GM12878 (cell line): ENCODE data around the gene ANAPC2. TPM values are rescaled to one million over a fixed set of nuclear protein-coding genes. Genes with fewer than 3 reads are reported as not detected.
A peak's percentile ranks its signal among the peaks of the same experiment; 100 is the strongest.

Experiments
- ATAC-seq: fragments of 200-7000 bp; cut with Tn5 transposase; 3 replicates; pipeline ENCODE4 v1.9.1; 2020; ENCODE audit warnings: mild to moderate bottlenecking, moderate library complexity
- BruUV-seq: library from RNA; stranded (reverse); fragments of 400-500 nt; replicated peaks from 2 replicates; lab custom pipeline; 2021; lab: Mats Ljungman, UMichigan
- CTCF ChIA-PET: fragments of 300-600 bp; sonication (Branson Sonifier 250); formaldehyde crosslinking; extraction: SDS; loops from one replicate; lab custom pipeline; 2021; ENCODE audit warnings: inconsistent platforms; lab: Yijun Ruan, JAX
- POLR2A ChIA-PET: fragments of 350-600 bp; formaldehyde crosslinking; extraction: SDS; loops from one replicate; lab custom pipeline; 2021; ENCODE audit warnings: inconsistent platforms; lab: Charles Lee
- RAD21 ChIA-PET: fragments of 300-600 bp; sonication (Branson Sonifier 250); formaldehyde crosslinking; loops from one replicate; lab custom pipeline; 2023; ENCODE audit warnings: antibody characterized with exemption; ENCODE audit not compliant: unreplicated experiment; lab: Charles Lee
- SMC1A ChIA-PET: fragments of 300-600 bp; sonication (Branson Sonifier 250); formaldehyde crosslinking; loops from one replicate; lab custom pipeline; 2023; ENCODE audit not compliant: unreplicated experiment, uncharacterized antibody; lab: Charles Lee
- DNase-seq: peaks from one replicate; pipeline ENCODE4 v3.0.0-alpha.2; 2011; ENCODE audit warnings: low read depth, low spot score
- FAIRE-seq: peaks from 3 replicates; lab custom pipeline; 2011; peaks lifted over from hg19 to GRCh38; lab: Jason Lieb, UNC
- H2AFZ ChIP-seq: 2 replicates; pipeline ENCODE4 v1.6.0; 2011; ENCODE audit warnings: low read depth, low read length, control low read depth; ENCODE audit not compliant: control insufficient read depth
- H3K27ac ChIP-seq: 2 replicates; pipeline ENCODE4 v1.5.1; 2011; ENCODE audit warnings: control low read depth; ENCODE audit not compliant: control insufficient read depth, insufficient read depth
- H3K27me3 ChIP-seq, 2 experiments: replicated peaks in 1 of 2; 2 replicates each; pipeline versions ENCODE4 v1.6.0 to v1.6.1; 2011; ENCODE audit warnings: low read length in 1 of 2; ENCODE audit not compliant: control insufficient read depth in 2 of 2, insufficient read depth in 2 of 2
- H3K36me3 ChIP-seq, 2 experiments: 2 replicates each; pipeline ENCODE4 v1.5.1; 2011; ENCODE audit warnings: low read length in 1 of 2; ENCODE audit not compliant: control insufficient read depth in 2 of 2, insufficient read depth in 2 of 2
- H3K4me1 ChIP-seq: 2 replicates; pipeline ENCODE4 v1.6.1; 2011; ENCODE audit warnings: mild to moderate bottlenecking, low read length, moderate library complexity, mixed read lengths; ENCODE audit not compliant: control insufficient read depth, insufficient read depth
- H3K4me2 ChIP-seq: 2 replicates; pipeline ENCODE4 v1.6.0; 2011; ENCODE audit warnings: control low read depth; ENCODE audit not compliant: control insufficient read depth, insufficient read depth
- H3K4me3 ChIP-seq: fragments of 200-600 bp; sonication (generic); 2 replicates; pipeline ENCODE4 v1.5.1; 2016
- H3K79me2 ChIP-seq: 2 replicates; pipeline ENCODE4 v1.6.0; 2011; ENCODE audit warnings: low read length; ENCODE audit not compliant: control insufficient read depth, insufficient read depth
- H3K9ac ChIP-seq: 2 replicates; pipeline ENCODE4 v1.8.0; 2011; ENCODE audit warnings: low read length, control low read depth, mixed read lengths; ENCODE audit not compliant: control insufficient read depth, insufficient read depth
- H3K9me3 ChIP-seq: replicated peaks from 3 replicates; pipeline ENCODE4 v1.5.1; 2011; ENCODE audit warnings: mild to moderate bottlenecking, low read length; ENCODE audit not compliant: control insufficient read depth, insufficient read depth
- H4K20me1 ChIP-seq: 2 replicates; pipeline ENCODE4 v1.6.0; 2011; ENCODE audit not compliant: control insufficient read depth, insufficient read depth
- BRCA1 ChIP-seq: IDR thresholded peaks from 2 replicates; pipeline ENCODE4 v1.6.1; 2011; ENCODE audit warnings: low read depth, low read length, improper control_type of control experiment
- CUX1 ChIP-seq: IDR thresholded peaks from 2 replicates; pipeline ENCODE4 v1.6.1; 2012; ENCODE audit warnings: improper control_type of control experiment, low read depth, low read length; ENCODE audit not compliant: insufficient replicate concordance
- DPF2 ChIP-seq: fragments of 450-650 bp; IDR thresholded peaks from 2 replicates; pipeline ENCODE4 v1.6.1; 2017; ENCODE audit warnings: mild to moderate bottlenecking
- MEF2B ChIP-seq: fragments of 450-650 bp; IDR thresholded peaks from 2 replicates; pipeline ENCODE4 v1.6.1; 2018; ENCODE audit warnings: mild to moderate bottlenecking, moderate library complexity; ENCODE audit not compliant: partially characterized antibody, poor library complexity, severe bottlenecking
- NR2F1 ChIP-seq: fragments of 450-650 bp; conservative IDR thresholded peaks from 2 replicates; pipeline ENCODE4 v1.6.1; 2017; ENCODE audit warnings: mild to moderate bottlenecking
- POLR2AphosphoS2 ChIP-seq: IDR thresholded peaks from 2 replicates; pipeline ENCODE4 v1.6.1; 2011; ENCODE audit warnings: low read depth, mild to moderate bottlenecking, low read length, improper control_type of control experiment, moderate library complexity
- REST ChIP-seq: IDR thresholded peaks from 2 replicates; pipeline ENCODE4 v1.6.1; 2012; ENCODE audit warnings: mild to moderate bottlenecking, low read depth, low read length
- SPI1 ChIP-seq: IDR thresholded peaks from 2 replicates; pipeline ENCODE4 v1.6.1; 2011; ENCODE audit warnings: low read depth, mild to moderate bottlenecking, low read length, moderate library complexity, borderline replicate concordance; ENCODE audit not compliant: insufficient read depth
- whole genome bisulfite sequencing: methylation state at CpG from one replicate; pipeline ENCODE4 v1.1.6; 2016; ENCODE audit warnings: low lambda C conversion rate; ENCODE audit not compliant: insufficient replicate concordance, insufficient coverage; ENCODE audit errors: missing lambda C conversion rate; 5-methylcytosine and 5-hydroxymethylcytosine counted together
- in situ Hi-C: fragments of 300-500 bp; cut with MboI; formaldehyde crosslinking; loops from 9 replicates; pipeline ENCODE4 v1.14.3; 2018; ENCODE audit warnings: mixed read lengths
- intact Hi-C: fragments of 100-400 bp; cut with micrococcal nuclease; formaldehyde crosslinking; loops from one replicate; pipeline ENCODE4 v1.14.2; 2022; ENCODE audit not compliant: unreplicated experiment
- polyA plus RNA-seq, 11 experiments: library from polyadenylated mRNA; depleted of rRNA in 4 of 11; unstranded in 6 of 11; stranded (reverse) in 5 of 11; fragments of >200 nt; fragmentation: Nextera tagmentation in 4 of 11; fragmentation: Illumina TruSeq in 1 of 11; extraction: Ambion mirVana in 4 of 11; extraction: Trizol in 1 of 11; gene quantifications; 1 replicate in 1 of 11; 2 replicates in 10 of 11; pipeline versions ENCODE4 v1.2.1 to v1.2.3, GENCODE V29; 2011 to 2016; ENCODE audit warnings: inconsistent platforms in 2 of 11, missing spikeins in 2 of 11, low read depth in 1 of 11
- total RNA-seq, 4 experiments: library from RNA; depleted of rRNA in 3 of 4; stranded (reverse); fragments of >200 nt in 3 of 4; fragmentation: Illumina TruSeq in 1 of 4; extraction: Trizol in 1 of 4; gene quantifications; 2 replicates each; pipeline versions ENCODE4 v1.2.1 to v1.2.3, GENCODE V29; 2013 to 2021

The ANAPC2 gene
- total and polyA plus RNA-seq, 10 of the 15 experiments (the other 5 are each of a cell fraction or from before 2014, with no cell fraction given), result 0.03 to 65.2 (median 20.5) TPM

DNA sequence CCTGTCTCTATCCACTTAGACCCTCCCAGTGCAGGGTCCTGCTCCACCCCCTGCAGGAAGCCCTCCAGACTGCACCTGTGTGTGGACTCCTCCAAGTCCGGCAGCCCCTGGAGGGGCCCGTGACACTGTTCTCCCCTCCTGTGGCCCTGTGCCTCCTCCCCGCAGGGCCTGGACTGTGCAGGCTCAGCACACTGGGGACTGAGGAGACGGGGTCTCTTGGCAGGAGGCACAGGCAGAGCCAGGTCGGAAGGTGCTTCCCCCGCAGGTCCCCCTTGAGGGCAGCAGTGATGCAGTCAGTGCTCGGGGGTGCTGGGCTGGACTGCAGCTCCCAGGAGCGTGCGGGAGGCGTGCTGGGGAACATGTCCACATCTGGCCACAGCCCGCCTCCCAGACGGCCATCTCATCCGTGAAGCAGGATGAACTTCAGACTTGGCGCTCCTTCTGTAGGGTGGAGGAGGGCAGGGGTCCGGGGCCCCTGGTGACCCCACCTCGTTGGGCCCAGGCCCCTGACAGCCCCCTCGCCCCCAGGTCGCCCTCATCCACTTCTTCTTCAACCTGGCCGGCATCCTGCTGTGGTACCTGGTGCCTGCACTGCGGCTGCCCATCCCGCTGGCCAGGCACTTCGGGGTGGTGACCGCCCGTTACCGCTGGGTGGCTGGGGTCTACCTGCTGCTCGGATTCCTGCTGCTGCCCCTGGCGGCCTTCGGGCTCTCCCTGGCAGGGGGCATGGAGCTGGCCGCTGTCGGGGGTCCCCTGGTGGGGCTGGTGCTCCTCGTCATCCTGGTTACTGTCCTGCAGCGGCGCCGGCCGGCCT, 47.3 kb upstream of the ANAPC2 start (continued):
- TF ChIP-seq CUX1 (no peak), POLR2AphosphoS2 (no peak)

DNA sequence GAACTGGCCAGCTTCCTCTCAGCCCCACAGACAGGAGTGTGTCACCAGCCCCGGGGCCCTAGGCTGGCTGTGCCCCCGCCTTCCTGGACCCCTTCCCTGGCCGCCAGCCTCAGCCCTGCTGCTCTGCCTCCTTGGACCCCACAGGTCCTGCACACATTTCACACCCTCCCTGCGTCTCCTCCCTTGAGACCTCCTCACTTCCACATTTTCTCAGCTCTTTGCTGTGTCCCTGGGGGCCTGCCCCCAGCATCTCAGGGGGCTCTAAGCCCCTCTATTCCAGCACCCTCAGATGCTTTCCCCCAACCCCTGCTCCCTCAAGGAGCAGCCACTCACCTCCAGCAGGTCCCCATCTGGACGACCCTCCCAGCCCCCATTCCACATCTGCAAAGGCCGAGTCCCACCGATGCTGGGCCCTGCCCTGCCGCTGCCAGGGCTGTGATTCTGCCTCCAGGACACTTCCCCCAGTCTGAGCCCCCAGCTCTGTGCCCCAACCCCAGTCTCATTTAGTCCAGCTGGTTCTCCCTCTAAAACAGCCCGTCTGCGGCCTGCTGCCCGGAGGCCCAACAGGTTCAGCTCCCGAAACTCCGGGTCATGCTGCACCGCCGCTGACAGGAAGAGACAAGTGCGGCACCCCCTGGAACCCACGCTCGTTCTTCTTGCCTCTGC, 46.5 kb upstream of the ANAPC2 start:
- Histone ChIP-seq H3K27ac (no peak overlapping the region), H3K4me2 (no peak overlapping the region), H3K36me3 (no peaks in the 10 kb centered on the region), H3K9ac (no peak overlapping the region), H3K27me3 (no peaks in the 10 kb centered on the region), H3K79me2 (peaks cover 4% of the 10 kb centered on the region), H2AFZ (no peak overlapping the region), H3K4me3 (no peak overlapping the region), H4K20me1 (no peaks in the 10 kb centered on the region), H3K9me3 (no peaks in the 10 kb centered on the region), H3K4me1 (peaks cover 26% of the 10 kb centered on the region)
- TF ChIP-seq BRCA1, result no peak
- TF ChIP-seq NR2F1, result peak; percentile 39; the same call in 1 of the 2 replicates
- TF ChIP-seq SPI1, result peak; percentile 60; the same call in 1 of the 2 replicates
- peak; percentile 89 for TF ChIP-seq MEF2B
- TF ChIP-seq REST, result no peak
- TF ChIP-seq DPF2, result 0 out of 2 replicates have a peak, but pooled peaks have one; percentile 32
- CTCF ChIA-PET, result interaction anchor here (0.9 to 1.3 kb wide), 5 partner anchors 12 to 206 kb away, joined by 3 to 8 read pairs (median 3); partner anchors contain the start of gene SSNA1
- POLR2A ChIA-PET, result interaction anchor here (0.6 to 2.0 kb wide), 6 partner anchors 10 to 119 kb away, joined by 3 to 15 read pairs (median 4); partner anchors contain the start of genes CYSRT1 and TPRN
- WGBS, result 37% methylated on average over 18 of the region's 18 CpGs
- FAIRE-seq (no peak), DNase-seq (no peak), ATAC-seq (no peak)
- RAD21 ChIA-PET, result interaction anchor here (0.7 to 4.6 kb wide), 5 partner anchors 21 to 116 kb away, joined by 3 to 20 read pairs (median 4); partner anchors contain the start of genes ANAPC2 and SSNA1
- SMC1A ChIA-PET, result interaction anchor here (0.7 to 1.2 kb wide), 3 partner anchors 84 to 116 kb away, joined by 3 to 4 read pairs (median 3); no protein-coding TSS in a partner anchor
- intact Hi-C loops (loop anchor here (5.0 kb wide), 1 partner anchor 448 kb away; no protein-coding TSS in a partner anchor), in situ Hi-C loops (no loop called here)
- no TSS peak for BruUV-seq
